Uterus (tissue), 4 donors: Measurements from ENCODE around the gene DACT3. TPM values are rescaled to one million over a fixed set of nuclear protein-coding genes. Genes with fewer than 3 reads are reported as not detected.
A peak's percentile ranks its signal among the peaks of the same experiment; 100 is the strongest.

Experiments
- DNase-seq, 2 donors: peaks; one replicate each; pipeline ENCODE4 v3.0.0-alpha.2; 2019 to 2020
- H3K27ac ChIP-seq, 2 donors: fragments of 200-600 bp; sonication (generic); 1 replicate in 1 of 2; 2 replicates in 1 of 2; pipeline ENCODE4 v1.5.1; 2016 to 2018
- H3K27me3 ChIP-seq, 2 donors: fragments of 200-600 bp; sonication (generic); one replicate each; pipeline ENCODE4 v1.5.1; 2018 to 2019; ENCODE audit warnings: control low read depth in 1 of 2
- H3K36me3 ChIP-seq, 2 donors: fragments of 200-600 bp; sonication (generic); one replicate each; pipeline ENCODE4 v1.5.1; 2019; ENCODE audit warnings: control low read depth in 1 of 2
- H3K4me1 ChIP-seq, 2 donors: fragments of 200-600 bp; sonication (generic); one replicate each; pipeline ENCODE4 v1.5.1; 2018 to 2019; ENCODE audit warnings: control low read depth in 1 of 2
- H3K4me3 ChIP-seq, 2 donors: fragments of 200-600 bp; sonication (generic); 1 replicate in 1 of 2; 2 replicates in 1 of 2; pipeline ENCODE4 v1.5.1; 2018 to 2019; ENCODE audit warnings: mild to moderate bottlenecking in 1 of 2
- H3K9me3 ChIP-seq, 2 donors: fragments of 200-600 bp; sonication (generic); one replicate each; pipeline ENCODE4 v1.5.1; 2019; ENCODE audit warnings: control low read depth in 1 of 2
- CTCF ChIP-seq, 4 experiments: fragments of 200-600 bp in 2 of 4; fragments of 450-650 bp in 2 of 4; sonication (generic) in 2 of 4; IDR thresholded peaks; one replicate each; pipeline ENCODE4 v1.5.1; 2016 to 2019; ENCODE audit warnings: antibody characterized with exemption in 4 of 4, mild to moderate bottlenecking in 2 of 4, moderate library complexity in 1 of 4
- POLR2A ChIP-seq, 2 donors: fragments of 450-650 bp; IDR thresholded peaks; one replicate each; pipeline ENCODE4 v1.6.1; 2016; ENCODE audit warnings: antibody characterized with exemption in 2 of 2, mild to moderate bottlenecking in 1 of 2, moderate library complexity in 1 of 2
- intact Hi-C: fragments of 100-400 bp; cut with DNase I; formaldehyde crosslinking; loops from one replicate; pipeline ENCODE4 v1.15.1; 2023; ENCODE audit warnings: low total_unique reads
- microRNA counts, 2 donors: library from miRNA; unstranded; fragments of <30 nt; microRNA quantifications; one replicate each; lab custom pipeline; 2016 to 2017
- microRNA-seq: library from miRNA; unstranded; fragments of <30 nt; microRNA quantifications from one replicate; pipeline ENCODE4, GENCODE V29; 2016; ENCODE audit warnings: borderline microRNAs expressed, borderline replicate concordance
- small RNA-seq: library from RNA; depleted of rRNA; stranded (forward); fragments of <200 nt; gene quantifications from one replicate; pipeline ENCODE3, GENCODE V24; 2016
- total RNA-seq, 4 donors: library from RNA; depleted of rRNA in 3 of 4; stranded (reverse); fragments of >200 nt in 3 of 4; gene quantifications; one replicate each; pipeline versions ENCODE4 v1.1.0 to v1.2.4, GENCODE V29; 2014 to 2023
- donor health status: DM: yes; HTN: yes; CAD: no.

DACT3 gene
- total RNA-seq, 4 donors from 2014 or later = 0.29 to 90.1 (median 30.3) TPM

GRCh38 chr19:46601318-46602224 is 59.4 kb downstream of the DACT3 start, which contains the start of gene CALM3:
TSS of gene CALM3 (plus strand) at chr19:46601330. CDS start at chr19:46601435, 105 bp downstream.
- peaks cover 0 to 8% of the 10 kb centered on the region in 2 donors for H3K4me1 ChIP-seq

GRCh38 chr19:46600384-46601317 is 60.3 kb downstream of the DACT3 start:
- peak overlapping the region; percentile 97 for H3K27ac ChIP-seq
- H3K4me1 ChIP-seq = peaks cover 0 to 8% of the 10 kb centered on the region in 2 donors
- H3K9me3 ChIP-seq = no peaks in the 10 kb centered on the region
- H3K4me3 ChIP-seq = peak overlapping the region; percentile 84 to 100
- intact Hi-C loops = no loop called here
- H3K36me3 ChIP-seq = no peaks in the 10 kb centered on the region
- TF ChIP-seq CTCF (IDR thresholded peaks at IDR 0.05) (peak in 1 of 4 experiments; percentile 11), POLR2A (IDR thresholded peaks at IDR 0.05) (peak in 1 of 2 donors; percentile 59)
- no peaks in the 10 kb centered on the region for H3K27me3 ChIP-seq
- peak; percentile 98 for DNase-seq

More at GRCh38 chr19:46601318-46602224, 59.4 kb downstream of the DACT3 start, which contains the start of gene CALM3:
- H3K36me3 ChIP-seq = no peaks in the 10 kb centered on the region
- no peaks in the 10 kb centered on the region for H3K9me3 ChIP-seq
- H3K27ac ChIP-seq = peak within 1 kb of the TSS; percentile 97
- DNase-seq = no peak
- no peaks in the 10 kb centered on the region for H3K27me3 ChIP-seq
- peak within 1 kb of the TSS; percentile 84 to 100 for H3K4me3 ChIP-seq
- intact Hi-C loops = no loop called here
- TF ChIP-seq POLR2A (IDR thresholded peaks at IDR 0.05) (peak; percentile 81 to 91), CTCF (IDR thresholded peaks at IDR 0.05) (no peak)

- Histone ChIP-seq H3K9me3 (no peaks in the 10 kb centered on the region), H3K4me1 (peaks cover 0 to 8% of the 10 kb centered on the region in 2 donors), H3K36me3 (no peaks in the 10 kb centered on the region), H3K4me3 (peak overlapping the region; percentile 53 to 100), H3K27me3 (no peaks in the 10 kb centered on the region), H3K27ac (peak overlapping the region; percentile 97)
- TF ChIP-seq POLR2A (IDR thresholded peaks at IDR 0.05) = no peak
- no peak for TF ChIP-seq CTCF (IDR thresholded peaks at IDR 0.05)
- DNase-seq = no peak
- intact Hi-C loops = no loop called here
Observed at GRCh38 chr19:46599716-46600373, 61.1 kb downstream of the DACT3 start.

GRCh38 chr19:46598372-46598917 is 62.5 kb downstream of the DACT3 start:
- intact Hi-C loops = no loop called here
- Histone ChIP-seq H3K9me3 (no peaks in the 10 kb centered on the region), H3K4me3 (no peak overlapping the region), H3K27me3 (no peaks in the 10 kb centered on the region), H3K36me3 (no peaks in the 10 kb centered on the region), H3K4me1 (peaks cover 0 to 8% of the 10 kb centered on the region in 2 donors), H3K27ac (no peak overlapping the region)
- DNase-seq = no peak
- no peak for TF ChIP-seq POLR2A (IDR thresholded peaks at IDR 0.05)
- TF ChIP-seq CTCF (IDR thresholded peaks at IDR 0.05) = no peak

MicroRNAs within 50 kb of the gene (microRNA counts, 767-probe panel; counts per million panel counts)
- 3,692 to 5,109 counts per million in 2 donors for microRNA hsa-miR-320e (lab: Ali Mortazavi, UCI)

Small RNA genes within 50 kb of the gene (microRNA-seq; reads per million reads assigned to microRNA genes)
- gene MIR320E = 21.1 reads per million, percentile 31 among the genes with 10 or more reads in this experiment

Small RNA genes within 50 kb of the gene (small RNA-seq; reads per million reads assigned to genes)
- gene MIR320E (0.48 reads per million), gene RN7SL364P (not detected)

Other genes with a start within 250 kb of the DACT3 start
- 10 to 100 TPM in 2 of 4 donors, 1 to 10 TPM in 2; 7.2 to 89.1 (median 26.2) TPM for gene CCDC8, start 247.6 kb downstream of the DACT3 start, total RNA-seq
- gene PNMA8C, start 232.2 kb downstream of the DACT3 start, total RNA-seq = 1 to 10 TPM in 1 of 4 donors, under 1 TPM in 2, not detected in 1; under 0.01 to 3.7 (median 0.73) TPM
- 10 to 100 TPM in 3 of 4 donors, 1 to 10 TPM in 1; 8.7 to 69.7 (median 16.1) TPM for gene PNMA8A, start 189.6 kb downstream of the DACT3 start, total RNA-seq
- gene PNMA8B, start 165.3 kb downstream of the DACT3 start, total RNA-seq = 1 to 10 TPM in 3 of 4 donors, not detected in 1; 2.2 to 7.9 (median 3.1) TPM
- gene CALM3, start 59.9 kb downstream of the DACT3 start, total RNA-seq = 100 to 1,000 TPM in 3 of 4 donors, 10 to 100 TPM in 1; 83.8 to 225 (median 157) TPM
- gene PTGIR, start 36.1 kb downstream of the DACT3 start, total RNA-seq = 1 to 10 TPM in 2 of 4 donors, under 1 TPM in 2; 0.51 to 6.1 (median 3.5) TPM
- not detected for gene GNG8, start 25.0 kb downstream of the DACT3 start, total RNA-seq
- gene PRKD2, start 55.9 kb upstream of the DACT3 start, total RNA-seq = 10 to 100 TPM; 30.8 to 85.7 (median 41.7) TPM
- 100 to 1,000 TPM in 1 of 4 donors, 10 to 100 TPM in 2, 1 to 10 TPM in 1; 7.4 to 154 (median 22.1) TPM for gene FKRP, start 84.9 kb upstream of the DACT3 start, total RNA-seq
- gene STRN4, start 85.3 kb upstream of the DACT3 start, total RNA-seq = 100 to 1,000 TPM in 1 of 4 donors, 10 to 100 TPM in 3; 55.1 to 109 (median 81.8) TPM
- 10 to 100 TPM; 13.8 to 78.0 (median 32.4) TPM for gene SLC1A5, start 127.4 kb upstream of the DACT3 start, total RNA-seq
- 10 to 100 TPM in 3 of 4 donors, 1 to 10 TPM in 1; 3.8 to 59.1 (median 45.1) TPM for gene AP2S1, start 189.7 kb upstream of the DACT3 start, total RNA-seq
- 10 to 100 TPM in 2 of 4 donors, 1 to 10 TPM in 2; 8.7 to 69.4 (median 30.9) TPM for gene ARHGAP35, start 199.8 kb upstream of the DACT3 start, total RNA-seq